Chondrocyte (in vitro differentiated cells): ENCODE measurements around the gene RBM19. TPM values are rescaled to one million over a fixed set of nuclear protein-coding genes. Genes with fewer than 3 reads are reported as not detected.

Experiments used
- DNase-seq: peaks from one replicate; pipeline ENCODE4 v3.0.0; 2021; ENCODE audit warnings: mixed read lengths, low spot score
- H3K27ac Mint-ChIP-seq: one replicate; pipeline ENCODE4 v1.8.0; 2021; ENCODE audit warnings: mild to moderate bottlenecking, moderate library complexity, mixed read lengths; ENCODE audit not compliant: unreplicated experiment
- H3K27me3 Mint-ChIP-seq: 2 replicates; pipeline ENCODE4 v1.8.0; 2021; ENCODE audit warnings: low read depth, mixed read lengths
- H3K36me3 Mint-ChIP-seq: 2 replicates; pipeline ENCODE4 v1.8.0; 2021; ENCODE audit warnings: low read depth, mixed read lengths
- H3K4me1 Mint-ChIP-seq: 2 replicates; pipeline ENCODE4 v1.8.0; 2021; ENCODE audit warnings: low read depth, mild to moderate bottlenecking, mixed read lengths
- H3K4me3 Mint-ChIP-seq: one replicate; pipeline ENCODE4 v1.8.0; 2021; ENCODE audit warnings: mild to moderate bottlenecking, moderate library complexity, mixed read lengths; ENCODE audit not compliant: unreplicated experiment
- H3K9me3 Mint-ChIP-seq: 2 replicates; pipeline ENCODE4 v1.8.0; 2021; ENCODE audit warnings: low read depth, mixed read lengths
- total RNA-seq: library from RNA; stranded (reverse); gene quantifications from 3 replicates; pipeline ENCODE4 v1.2.1, GENCODE V29; 2021
- TF ChIP-seq, protein P1 (sequence below): fragments of 200-600 bp; sonication (generic); IDR thresholded peaks from 2 replicates; pipeline ENCODE4 v1.5.0; 2021; ENCODE audit warnings: antibody characterized with exemption, mild to moderate bottlenecking, moderate library complexity

Gene RBM19
- total RNA-seq, 1 donor from 2014 or later: 16.2 TPM

DNA sequence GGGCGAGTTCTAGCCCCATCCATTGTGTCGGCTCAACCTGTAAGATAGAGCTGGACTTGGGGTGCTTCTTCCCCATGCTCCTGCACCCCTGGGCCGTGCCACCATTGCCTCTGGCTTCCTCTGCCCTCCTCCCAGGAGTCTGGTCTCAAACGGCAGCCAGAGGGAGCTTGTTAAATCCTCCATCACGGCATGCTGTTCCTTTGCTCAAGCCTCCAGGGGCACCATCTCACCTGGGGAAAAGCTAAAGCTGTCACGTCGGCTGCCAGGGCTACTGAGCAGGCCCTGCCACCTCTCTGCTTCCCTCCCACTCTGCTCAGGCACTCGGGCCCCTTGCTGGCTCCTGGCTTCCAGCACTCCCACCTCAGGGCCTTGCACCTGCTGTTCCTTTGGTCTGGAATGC, 140.4 kb downstream of the RBM19 start:
- TF ChIP-seq, protein P1, sequence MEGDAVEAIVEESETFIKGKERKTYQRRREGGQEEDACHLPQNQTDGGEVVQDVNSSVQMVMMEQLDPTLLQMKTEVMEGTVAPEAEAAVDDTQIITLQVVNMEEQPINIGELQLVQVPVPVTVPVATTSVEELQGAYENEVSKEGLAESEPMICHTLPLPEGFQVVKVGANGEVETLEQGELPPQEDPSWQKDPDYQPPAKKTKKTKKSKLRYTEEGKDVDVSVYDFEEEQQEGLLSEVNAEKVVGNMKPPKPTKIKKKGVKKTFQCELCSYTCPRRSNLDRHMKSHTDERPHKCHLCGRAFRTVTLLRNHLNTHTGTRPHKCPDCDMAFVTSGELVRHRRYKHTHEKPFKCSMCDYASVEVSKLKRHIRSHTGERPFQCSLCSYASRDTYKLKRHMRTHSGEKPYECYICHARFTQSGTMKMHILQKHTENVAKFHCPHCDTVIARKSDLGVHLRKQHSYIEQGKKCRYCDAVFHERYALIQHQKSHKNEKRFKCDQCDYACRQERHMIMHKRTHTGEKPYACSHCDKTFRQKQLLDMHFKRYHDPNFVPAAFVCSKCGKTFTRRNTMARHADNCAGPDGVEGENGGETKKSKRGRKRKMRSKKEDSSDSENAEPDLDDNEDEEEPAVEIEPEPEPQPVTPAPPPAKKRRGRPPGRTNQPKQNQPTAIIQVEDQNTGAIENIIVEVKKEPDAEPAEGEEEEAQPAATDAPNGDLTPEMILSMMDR: no peak
- Mint-ChIP-seq H3K4me1 (peaks cover 7% of the 10 kb centered on the region), H3K4me3 (no peak overlapping the region), H3K36me3 (peaks cover 3% of the 10 kb centered on the region), H3K27me3 (peaks cover 2% of the 10 kb centered on the region), H3K9me3 (no peaks in the 10 kb centered on the region), H3K27ac (no peak overlapping the region)
- DNase-seq: no peak

DNA sequence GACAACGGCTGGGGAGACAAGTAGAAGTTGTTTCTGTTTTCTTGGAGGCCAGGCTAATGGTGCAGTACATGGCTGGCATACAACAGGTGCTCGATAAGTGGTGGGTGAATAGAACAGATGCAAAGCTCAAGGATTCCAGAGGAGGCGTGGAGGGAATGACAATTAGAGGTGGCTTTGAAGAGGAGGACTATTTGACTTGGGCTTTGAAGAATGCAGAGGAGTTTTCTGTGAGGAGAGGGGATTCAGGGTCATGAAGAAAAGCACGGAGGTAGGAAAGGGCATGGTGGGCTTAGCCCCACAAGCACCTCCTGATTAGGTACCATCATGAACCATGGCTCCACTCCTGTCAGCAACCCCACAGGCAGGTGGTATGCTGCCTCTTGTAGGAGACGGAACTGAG, 142.3 kb downstream of the RBM19 start:
- TF ChIP-seq, protein P1: no peak
- DNase-seq: no peak
- H3K4me1 Mint-ChIP-seq: peaks cover 3% of the 10 kb centered on the region
- H3K36me3 Mint-ChIP-seq: peaks cover 3% of the 10 kb centered on the region
- H3K4me3 Mint-ChIP-seq: no peak overlapping the region
- no peaks in the 10 kb centered on the region for H3K9me3 Mint-ChIP-seq
- no peak overlapping the region for H3K27ac Mint-ChIP-seq
- peaks cover 2% of the 10 kb centered on the region for H3K27me3 Mint-ChIP-seq

DNA sequence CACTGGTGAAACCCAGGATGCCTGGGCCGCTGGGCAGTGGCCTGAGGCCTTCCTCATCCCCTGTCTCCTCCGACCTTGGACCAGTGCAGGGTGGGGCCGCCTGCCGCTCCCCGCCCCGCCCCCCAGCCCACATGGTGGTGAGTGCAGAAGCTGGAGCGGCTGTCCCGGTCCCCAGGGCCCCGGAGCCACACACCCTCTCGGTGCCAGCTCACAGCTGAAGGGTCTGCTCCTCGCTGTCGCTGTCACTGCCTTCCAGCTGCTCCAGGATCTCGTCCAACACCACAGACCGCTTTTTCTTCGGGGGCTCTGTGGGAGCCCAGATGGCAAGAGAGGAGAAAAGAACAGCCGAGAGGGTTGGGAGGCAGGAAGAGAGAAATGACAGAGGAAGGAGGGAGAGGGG, 143.1 kb downstream of the RBM19 start:
- Mint-ChIP-seq H3K27me3 (peaks cover 2% of the 10 kb centered on the region), H3K4me1 (peaks cover 3% of the 10 kb centered on the region), H3K36me3 (peaks cover 3% of the 10 kb centered on the region)

DNA sequence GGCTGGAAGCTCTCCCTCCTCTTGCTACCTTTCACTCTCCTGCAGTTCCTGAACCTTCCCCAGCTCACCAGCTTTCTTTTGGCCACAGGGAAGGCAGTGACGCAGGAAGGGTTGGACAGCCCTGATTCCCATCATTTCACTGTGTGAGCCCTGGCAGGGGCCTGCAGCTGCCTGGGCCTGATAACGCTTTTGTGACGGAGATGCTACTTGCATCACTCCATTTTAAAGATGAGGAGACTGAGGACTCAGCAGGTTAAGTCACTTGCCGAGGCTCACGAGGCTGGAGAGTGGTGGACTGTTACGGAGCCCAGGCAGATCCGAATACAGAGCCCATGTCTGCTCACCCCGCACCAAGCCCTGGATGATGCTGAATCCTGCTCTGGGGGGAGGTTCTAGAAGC, 145.3 kb downstream of the RBM19 start:
- H3K4me3 Mint-ChIP-seq: no peak overlapping the region
- no peaks in the 10 kb centered on the region for H3K27me3 Mint-ChIP-seq
- no peaks in the 10 kb centered on the region for H3K9me3 Mint-ChIP-seq
- TF ChIP-seq, protein P1: no peak
- H3K36me3 Mint-ChIP-seq: peaks cover 3% of the 10 kb centered on the region
- H3K27ac Mint-ChIP-seq: no peak overlapping the region
- DNase-seq: no peak
- peaks cover 3% of the 10 kb centered on the region for H3K4me1 Mint-ChIP-seq

More for the DNA sequence above, 143.1 kb downstream of the RBM19 start:
- Mint-ChIP-seq H3K9me3 (no peaks in the 10 kb centered on the region), H3K4me3 (no peak overlapping the region), H3K27ac (no peak overlapping the region)
- TF ChIP-seq, protein P1: no peak
- DNase-seq: no peak

DNA sequence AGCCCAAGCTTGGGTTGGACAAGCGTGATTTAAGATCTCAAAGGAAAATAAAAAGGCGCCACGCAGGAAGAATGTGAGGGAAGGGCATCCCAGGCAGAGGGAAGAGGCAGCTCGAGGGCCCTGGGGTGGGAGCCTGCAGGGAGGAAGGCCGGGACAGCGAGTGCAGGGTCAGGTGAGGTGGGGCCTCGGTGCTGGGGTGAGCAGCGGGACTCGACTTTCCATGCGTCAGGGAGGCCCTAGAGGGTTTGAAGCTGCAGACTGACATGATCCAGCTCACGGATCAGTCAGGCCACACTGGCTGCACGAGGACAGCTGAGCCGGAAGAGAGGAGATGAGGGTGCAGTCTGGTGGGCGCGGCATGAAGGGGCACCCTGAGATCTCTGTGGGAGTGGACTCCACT, 145.8 kb downstream of the RBM19 start:
- no peaks in the 10 kb centered on the region for H3K27me3 Mint-ChIP-seq
- no peak overlapping the region for H3K27ac Mint-ChIP-seq
- H3K4me1 Mint-ChIP-seq: peaks cover 3% of the 10 kb centered on the region
- H3K36me3 Mint-ChIP-seq: peaks cover 3% of the 10 kb centered on the region
- no peak overlapping the region for H3K4me3 Mint-ChIP-seq
- H3K9me3 Mint-ChIP-seq: no peaks in the 10 kb centered on the region
- TF ChIP-seq, protein P1: no peak
- no peak for DNase-seq
